GM21515 (cell line): Measurements from ENCODE around the gene EPSTI1.

Source experiments
- ATAC-seq: cut with Tn5 transposase; IDR thresholded peaks from one replicate; pipeline ENCODE4 v1.9.1; 2021; ENCODE audit not compliant: unreplicated experiment

Gene EPSTI1

GRCh38 chr13:42976066-42976465, 16.0 kb downstream of the EPSTI1 start:
- no peak for ATAC-seq

DNA sequence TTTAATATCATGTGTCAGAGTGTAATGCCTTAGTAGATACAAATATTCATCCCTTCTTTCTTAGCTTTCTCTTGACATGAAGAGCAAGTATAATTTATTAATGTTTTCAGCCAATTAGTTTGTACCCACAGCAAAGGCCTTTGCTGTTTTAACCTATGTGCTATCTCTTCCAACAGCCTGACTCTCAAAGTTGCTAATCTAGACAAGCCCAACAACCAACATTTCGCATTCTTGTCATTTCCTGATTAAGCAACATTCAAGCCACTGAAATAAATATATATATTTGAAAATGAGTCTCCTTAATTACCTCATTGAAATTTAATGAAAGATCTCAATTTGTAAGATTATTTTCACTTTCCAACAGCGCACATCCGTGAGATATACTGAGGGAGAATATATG, 18.5 kb downstream of the EPSTI1 start:
- ATAC-seq = no peak

DNA sequence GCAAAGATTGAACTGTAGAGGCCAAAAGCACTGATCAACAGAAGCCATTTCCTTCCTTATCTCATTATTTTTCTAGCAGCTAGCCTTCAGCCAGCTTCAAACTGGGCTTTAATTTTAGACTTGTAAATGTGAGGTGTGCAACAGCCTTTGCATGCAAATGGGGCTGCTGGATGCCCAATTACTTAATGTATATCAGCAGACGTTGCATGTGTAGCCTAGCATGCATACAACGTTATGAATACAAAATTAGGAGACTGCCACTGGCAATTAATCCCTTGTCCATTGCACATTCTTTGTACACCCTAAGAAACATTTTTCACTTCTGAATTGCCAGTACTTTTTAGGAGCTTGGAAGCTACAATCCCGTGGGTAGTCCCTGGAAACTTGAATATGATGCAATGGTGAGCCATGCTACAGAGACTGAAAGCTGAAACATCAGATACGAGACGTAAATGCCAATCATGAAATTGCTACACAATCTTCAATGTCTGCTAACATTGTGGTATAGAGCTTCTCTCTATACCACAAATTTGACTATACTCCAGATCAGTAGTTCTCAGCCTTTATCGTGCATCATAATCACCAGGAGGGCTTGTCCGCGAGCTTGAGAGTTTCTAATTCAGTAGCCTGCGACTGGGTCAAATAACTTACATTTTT, 20.2 kb downstream of the EPSTI1 start:
- no peak for ATAC-seq

GRCh38 chr13:42970824-42971690, 21.0 kb downstream of the EPSTI1 start:
- ATAC-seq = peak; percentile 72

DNA sequence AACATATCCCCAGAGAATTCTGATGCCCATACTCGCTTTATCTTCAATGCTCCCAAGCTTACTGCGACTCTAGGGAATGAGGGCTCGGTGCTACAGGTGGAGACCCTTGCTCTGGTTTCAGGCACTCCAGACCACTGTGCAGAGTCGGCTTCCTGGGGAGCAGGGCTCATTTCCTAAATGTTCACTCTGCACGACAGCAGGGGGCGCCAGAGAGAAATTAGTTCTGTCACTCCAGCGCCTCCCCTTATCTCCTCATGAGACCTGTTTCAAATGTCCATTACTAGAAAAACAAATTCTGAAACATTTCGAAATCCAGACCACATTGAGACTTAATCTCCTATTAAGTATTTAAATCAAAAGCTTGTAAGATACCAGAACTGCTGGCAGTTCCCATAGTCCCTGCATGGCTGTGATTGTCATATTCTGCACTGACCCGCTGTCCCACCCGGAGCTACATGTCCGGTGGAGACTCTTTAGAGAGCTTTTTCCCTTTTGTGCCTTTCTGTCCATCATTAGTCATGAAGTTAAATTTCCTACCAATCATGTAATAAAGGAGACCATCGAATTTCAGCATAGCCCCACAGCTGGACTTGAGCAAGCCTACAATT, 22.4 kb downstream of the EPSTI1 start:
- ATAC-seq = no peak

DNA sequence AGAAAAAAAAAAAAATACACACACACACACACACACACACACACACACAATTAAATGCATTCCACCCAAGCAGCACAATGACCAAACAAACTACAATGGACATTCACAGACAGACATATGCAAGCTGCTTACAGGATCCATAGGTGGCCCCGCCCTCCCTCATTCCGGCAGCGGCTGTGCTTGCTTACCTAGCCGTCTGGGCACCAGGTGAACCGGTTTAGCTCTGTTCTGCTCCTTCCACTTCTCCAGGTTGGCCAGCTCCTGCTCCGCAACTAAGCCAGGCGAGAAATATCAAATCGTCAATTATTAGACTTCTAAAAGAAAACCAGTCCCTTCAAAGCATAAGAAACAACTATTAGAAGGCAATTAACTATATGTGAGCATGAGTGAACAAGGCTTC, 23.1 kb downstream of the EPSTI1 start:
- ATAC-seq = no peak

- ATAC-seq = no peak
These were observed 24.4 kb downstream of the EPSTI1 start for GRCh38 chr13:42967660-42968059.

DNA sequence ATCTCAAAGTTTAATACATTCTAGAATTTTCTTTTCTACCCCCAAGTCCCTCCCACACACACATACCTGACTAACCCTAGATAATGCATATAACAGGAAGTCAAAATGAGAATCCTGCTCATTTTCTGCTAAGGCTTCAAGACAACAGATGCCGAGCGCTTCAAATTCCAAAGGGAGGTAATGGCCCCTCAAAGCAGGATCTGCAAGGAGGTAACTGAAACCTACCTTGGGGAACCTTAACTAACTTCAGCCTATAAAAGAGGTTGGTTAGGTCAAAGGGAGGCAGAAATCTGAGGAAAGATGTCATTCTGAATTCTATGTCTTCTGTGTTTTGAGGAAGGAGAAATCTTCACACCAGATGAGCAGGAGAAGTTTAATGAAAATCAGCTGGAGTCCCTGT, 26.8 kb downstream of the EPSTI1 start:
- no peak for ATAC-seq

DNA sequence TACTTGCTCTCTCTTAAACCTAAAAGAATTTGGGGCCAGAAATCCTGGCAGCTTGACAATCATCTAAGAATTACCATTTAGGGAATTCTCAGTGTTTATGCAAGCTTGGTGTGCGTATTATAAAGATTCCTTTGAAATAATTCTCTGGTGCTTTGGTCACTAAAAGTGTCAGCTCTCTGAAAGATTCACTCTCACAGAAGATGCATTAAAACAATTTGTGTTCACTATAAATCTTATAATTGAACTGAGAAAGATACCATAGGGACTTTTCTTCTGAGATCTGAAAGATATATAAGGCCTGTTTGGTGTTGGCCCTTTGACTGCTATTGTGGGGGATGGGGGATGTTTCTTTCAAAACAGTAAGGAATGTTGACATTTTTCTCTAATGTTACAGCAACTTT, 27.3 kb downstream of the EPSTI1 start:
- no peak for ATAC-seq

DNA sequence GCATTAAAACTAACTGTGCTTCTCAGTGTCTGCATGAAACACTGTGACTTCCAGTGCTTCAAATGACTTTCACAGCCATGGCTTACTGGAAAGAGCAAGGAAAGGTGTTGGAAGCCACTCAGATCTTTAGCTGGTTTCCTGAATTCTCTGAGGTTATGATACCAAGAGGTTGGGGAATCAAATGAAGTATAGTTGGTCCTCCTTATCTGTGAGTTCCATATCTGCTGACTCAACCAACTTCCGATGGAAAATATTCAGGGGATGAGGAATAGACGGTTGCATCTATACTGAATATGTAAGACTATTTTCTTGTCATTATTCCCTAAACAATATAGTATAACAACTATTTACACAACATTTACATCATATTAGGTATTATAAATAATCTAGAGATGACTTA, 32.4 kb downstream of the EPSTI1 start:
- no peak for ATAC-seq

- no peak for ATAC-seq
These were observed 34.2 kb downstream of the EPSTI1 start for GRCh38 chr13:42957881-42958280.

DNA sequence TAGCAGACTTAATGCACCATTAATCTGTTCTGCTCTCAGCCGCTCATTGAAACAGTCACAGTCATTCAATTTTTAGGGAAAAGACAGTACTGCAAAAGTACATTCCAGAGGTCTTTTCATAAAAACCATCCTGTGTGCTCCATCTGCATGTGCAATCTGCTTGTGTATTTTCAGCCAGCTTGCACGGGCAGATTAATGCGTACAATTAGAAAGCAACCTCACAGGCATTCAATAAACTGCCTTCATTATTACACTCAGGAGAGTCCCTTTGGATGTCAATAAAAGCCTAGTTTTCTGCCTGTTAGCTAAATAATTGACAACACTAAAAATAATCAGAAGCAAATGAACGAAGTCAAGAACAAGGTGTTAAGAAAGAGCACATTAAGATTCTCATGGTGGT, 41.9 kb downstream of the EPSTI1 start:
- no peak for ATAC-seq

DNA sequence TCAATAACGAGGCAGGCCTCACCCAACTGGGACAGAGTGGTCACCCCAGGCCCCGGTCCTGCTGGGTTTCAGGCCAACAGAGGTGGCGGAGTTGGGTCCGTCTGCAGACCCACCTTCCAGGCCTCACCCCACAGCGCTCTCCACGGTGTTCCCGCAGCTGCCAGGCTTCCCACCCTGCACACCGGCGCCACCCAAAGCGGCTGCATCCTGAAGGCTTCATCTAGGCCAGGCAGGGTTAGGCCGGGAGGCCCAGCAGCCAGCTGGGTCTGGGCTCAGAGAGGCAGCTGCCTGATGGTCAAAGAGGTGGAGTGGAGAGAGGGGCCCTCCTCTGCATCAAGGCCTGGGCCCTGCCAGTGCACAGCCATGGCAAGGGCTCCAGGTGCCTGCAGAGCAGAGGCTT, 44.1 kb downstream of the EPSTI1 start:
- ATAC-seq = no peak

GRCh38 chr13:42946927-42947326, 45.1 kb downstream of the EPSTI1 start:
- no peak for ATAC-seq

GRCh38 chr13:42929886-42930535, 62.0 kb downstream of the EPSTI1 start:
- no peak for ATAC-seq

- ATAC-seq = no peak
These were observed 65.5 kb downstream of the EPSTI1 start for GRCh38 chr13:42926555-42926954.

DNA sequence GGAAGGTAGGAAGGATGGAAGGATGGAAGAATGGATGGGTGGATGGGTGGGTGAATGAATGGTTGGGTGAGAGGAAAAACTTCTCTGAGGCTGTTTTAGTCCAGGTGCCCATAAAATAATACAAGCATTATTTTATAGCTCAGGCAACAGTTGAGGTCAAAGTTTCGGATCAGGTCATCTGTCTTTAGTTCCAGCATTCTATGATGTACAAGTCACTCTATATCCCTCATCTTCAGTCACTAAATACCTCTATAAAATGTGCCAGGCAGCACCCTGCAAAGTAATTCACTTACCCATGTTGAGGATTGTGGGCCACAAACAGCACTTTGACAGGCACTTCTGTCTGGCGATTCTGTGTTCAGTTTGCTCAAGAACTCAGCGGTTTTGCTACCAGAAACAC, 66.0 kb downstream of the EPSTI1 start:
- ATAC-seq = no peak

DNA sequence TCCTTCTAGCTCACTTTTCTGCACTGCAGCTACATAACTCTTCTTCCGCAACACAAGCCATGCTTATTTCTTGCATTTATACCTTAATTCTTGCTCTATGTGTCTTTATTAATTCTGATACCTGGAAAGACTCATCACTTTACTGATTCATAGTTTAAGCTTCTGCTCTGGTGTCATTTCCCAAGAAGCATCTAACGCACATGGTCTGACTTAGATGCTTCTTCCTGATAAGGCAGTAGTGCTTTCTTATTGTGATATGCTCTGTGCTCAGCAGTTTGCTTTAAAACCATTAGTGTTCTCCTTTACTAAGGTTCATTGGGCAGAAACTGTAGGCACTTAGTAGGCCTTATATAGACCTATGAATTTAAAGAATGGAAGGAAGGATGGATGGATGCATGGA, 66.4 kb downstream of the EPSTI1 start:
- no peak for ATAC-seq

- ATAC-seq = no peak
These were observed 67.7 kb downstream of the EPSTI1 start for GRCh38 chr13:42924344-42924743.

- ATAC-seq = no peak
These were observed 84.3 kb downstream of the EPSTI1 start for GRCh38 chr13:42907745-42908144.

GRCh38 chr13:42906257-42906656, 85.8 kb downstream of the EPSTI1 start:
- ATAC-seq = no peak

DNA sequence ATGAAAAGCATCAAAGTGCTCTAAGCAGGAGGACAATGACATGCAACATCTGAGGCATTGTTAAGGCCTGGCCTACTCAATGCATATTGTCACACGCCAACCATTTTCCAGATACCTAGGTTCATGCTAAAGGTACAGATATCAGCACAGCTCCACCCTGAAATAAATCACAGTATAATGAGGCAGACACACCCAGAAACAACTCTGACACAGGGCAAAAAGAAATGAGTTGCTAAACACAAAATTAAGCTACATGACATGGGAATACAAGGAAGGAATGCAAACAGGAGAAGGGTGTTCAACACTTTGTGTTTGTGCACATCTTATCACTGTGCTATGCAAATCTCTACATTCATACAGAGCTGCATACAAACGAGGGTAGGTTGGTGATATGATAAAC, 86.5 kb downstream of the EPSTI1 start:
- no peak for ATAC-seq
